ENCODE data around the gene MCM5. TPM values are rescaled to one million over a fixed set of nuclear protein-coding genes. Genes with fewer than 3 reads are reported as not detected.

Gene MCM5
- total and polyA plus RNA-seq, 2 of the 13 experiments (the other 11 are each of a cell fraction or from before 2014, with no cell fraction given): 40.2 to 93.5 TPM

DNA sequence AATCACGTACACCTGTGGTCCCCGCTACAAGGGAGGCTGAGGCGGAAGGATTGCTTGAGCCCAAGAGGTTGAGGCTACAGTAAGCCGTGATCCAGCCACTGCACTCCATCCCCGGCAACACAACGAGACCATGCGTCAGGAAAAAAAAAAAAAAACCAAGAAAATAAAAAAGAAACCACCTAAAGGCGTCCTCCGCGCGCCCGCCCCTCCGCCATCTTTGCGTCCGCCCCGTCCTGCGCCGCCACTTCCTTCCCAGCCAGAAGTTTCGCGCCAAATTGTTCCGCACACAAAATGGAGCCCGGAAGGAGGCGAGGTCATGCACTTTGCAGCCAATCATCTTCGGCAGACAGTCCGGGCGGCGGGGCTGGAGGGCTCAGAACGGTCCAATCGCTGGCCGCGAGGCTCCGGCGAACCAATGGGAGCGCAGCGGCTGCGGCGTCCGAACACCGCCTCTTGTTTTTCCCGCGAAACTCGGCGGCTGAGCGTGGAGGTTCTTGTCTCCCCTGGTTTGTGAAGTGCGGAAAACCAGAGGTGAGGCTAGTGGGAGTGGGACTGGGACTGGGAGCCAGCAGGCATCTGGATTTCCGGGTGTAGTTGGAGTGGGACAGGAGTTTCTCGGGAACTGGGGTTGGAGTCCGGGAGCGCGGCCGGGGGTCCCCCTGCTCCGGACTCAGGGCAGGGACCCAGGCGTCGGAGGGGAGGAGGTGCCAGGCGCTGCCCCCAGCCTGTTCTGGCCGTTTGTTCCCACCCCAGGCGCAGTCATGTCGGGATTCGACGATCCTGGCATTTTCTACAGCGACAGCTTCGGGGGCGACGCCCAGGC lies at the start of gene MCM5 (continued):
- TF ChIP-seq ZNF468 (CRISPR knock-in tag; IDR thresholded peaks at IDR 0.05) (no peak), ZNF816 (CRISPR knock-in tag; IDR thresholded peaks at IDR 0.05; ENCODE audit: borderline replicate concordance) (peak; percentile 34; the same call in 1 of the 2 replicates), ATF1 (CRISPR knock-in tag; IDR thresholded peaks at IDR 0.05) (peak; percentile 82), IKZF4 (CRISPR knock-in tag; IDR thresholded peaks at IDR 0.05; ENCODE audit: borderline replicate concordance, low read depth, not compliant biosample characterization) (peak; percentile 80), ZNF407 (CRISPR knock-in tag; IDR thresholded peaks at IDR 0.05; ENCODE audit: not compliant biosample characterization) (no peak), RAD21 (CRISPR knock-in tag; IDR thresholded peaks at IDR 0.05) (peak; percentile 37; the same call in 1 of the 2 replicates), KMT2B (CRISPR knock-in tag; IDR thresholded peaks at IDR 0.05) (peak; percentile 86; the same call in 1 of the 2 replicates), SCMH1 (CRISPR knock-in tag; IDR thresholded peaks at IDR 0.05; ENCODE audit: borderline replicate concordance) (no peak), ZNF784 (CRISPR knock-in tag; IDR thresholded peaks at IDR 0.05; ENCODE audit: borderline replicate concordance) (no peak), GATAD2A (CRISPR knock-in tag; IDR thresholded peaks at IDR 0.05) (peak; percentile 52), ZNF788 (CRISPR knock-in tag; IDR thresholded peaks at IDR 0.05; ENCODE audit: borderline replicate concordance) (peak; percentile 46; the same call in 1 of the 2 replicates), ZNF598 (CRISPR knock-in tag; IDR thresholded peaks at IDR 0.05; ENCODE audit: borderline replicate concordance) (0 out of 2 replicates have a peak, but pooled peaks have one; percentile 13), MTF2 (CRISPR knock-in tag; IDR thresholded peaks at IDR 0.05; ENCODE audit: borderline replicate concordance) (no peak)
- TF ChIP-seq, protein P1, sequence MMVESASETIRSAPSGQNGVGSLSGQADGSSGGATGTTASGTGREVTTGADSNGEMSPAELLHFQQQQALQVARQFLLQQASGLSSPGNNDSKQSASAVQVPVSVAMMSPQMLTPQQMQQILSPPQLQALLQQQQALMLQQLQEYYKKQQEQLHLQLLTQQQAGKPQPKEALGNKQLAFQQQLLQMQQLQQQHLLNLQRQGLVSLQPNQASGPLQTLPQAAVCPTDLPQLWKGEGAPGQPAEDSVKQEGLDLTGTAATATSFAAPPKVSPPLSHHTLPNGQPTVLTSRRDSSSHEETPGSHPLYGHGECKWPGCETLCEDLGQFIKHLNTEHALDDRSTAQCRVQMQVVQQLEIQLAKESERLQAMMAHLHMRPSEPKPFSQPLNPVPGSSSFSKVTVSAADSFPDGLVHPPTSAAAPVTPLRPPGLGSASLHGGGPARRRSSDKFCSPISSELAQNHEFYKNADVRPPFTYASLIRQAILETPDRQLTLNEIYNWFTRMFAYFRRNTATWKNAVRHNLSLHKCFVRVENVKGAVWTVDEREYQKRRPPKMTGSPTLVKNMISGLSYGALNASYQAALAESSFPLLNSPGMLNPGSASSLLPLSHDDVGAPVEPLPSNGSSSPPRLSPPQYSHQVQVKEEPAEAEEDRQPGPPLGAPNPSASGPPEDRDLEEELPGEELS (CRISPR knock-in tag; IDR thresholded peaks at IDR 0.05): peak; percentile 31; the same call in 1 of the 2 replicates
- TF ChIP-seq, protein P2, sequence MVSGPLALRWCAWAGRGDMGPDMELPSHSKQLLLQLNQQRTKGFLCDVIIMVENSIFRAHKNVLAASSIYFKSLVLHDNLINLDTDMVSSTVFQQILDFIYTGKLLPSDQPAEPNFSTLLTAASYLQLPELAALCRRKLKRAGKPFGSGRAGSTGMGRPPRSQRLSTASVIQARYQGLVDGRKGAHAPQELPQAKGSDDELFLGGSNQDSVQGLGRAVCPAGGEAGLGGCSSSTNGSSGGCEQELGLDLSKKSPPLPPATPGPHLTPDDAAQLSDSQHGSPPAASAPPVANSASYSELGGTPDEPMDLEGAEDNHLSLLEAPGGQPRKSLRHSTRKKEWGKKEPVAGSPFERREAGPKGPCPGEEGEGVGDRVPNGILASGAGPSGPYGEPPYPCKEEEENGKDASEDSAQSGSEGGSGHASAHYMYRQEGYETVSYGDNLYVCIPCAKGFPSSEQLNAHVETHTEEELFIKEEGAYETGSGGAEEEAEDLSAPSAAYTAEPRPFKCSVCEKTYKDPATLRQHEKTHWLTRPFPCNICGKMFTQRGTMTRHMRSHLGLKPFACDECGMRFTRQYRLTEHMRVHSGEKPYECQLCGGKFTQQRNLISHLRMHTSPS (CRISPR knock-in tag; IDR thresholded peaks at IDR 0.05; ENCODE audit: low read depth): no peak

Measured in HepG2 (cell line).